Upper lobe of left lung (tissue), 6 donors: Measurements from ENCODE around the gene ZXDA. TPM values are rescaled to one million over a fixed set of nuclear protein-coding genes. Genes with fewer than 3 reads are reported as not detected.

Source experiments
- ATAC-seq, 2 donors: fragments of 200-7000 bp; cut with Tn5 transposase; one replicate each; pipeline ENCODE4 v1.9.1; 2022; ENCODE audit warnings: mild to moderate bottlenecking in 2 of 2, moderate library complexity in 2 of 2; ENCODE audit not compliant: low FRiP score in 2 of 2
- DNase-seq, 2 donors: peaks; one replicate each; pipeline ENCODE4 v3.0.0-alpha.2; 2019 to 2020
- H3K27ac ChIP-seq, 4 donors: fragments of 200-600 bp; sonication (generic); one replicate each; pipeline ENCODE4 v1.5.1; 2016 to 2019
- H3K27me3 ChIP-seq, 4 donors: fragments of 200-600 bp; sonication (generic); one replicate each; pipeline ENCODE4 v1.5.1; 2017 to 2019
- H3K36me3 ChIP-seq, 4 donors: fragments of 200-600 bp; sonication (generic); one replicate each; pipeline ENCODE4 v1.5.1; 2016 to 2019
- H3K4me1 ChIP-seq, 4 donors: fragments of 200-600 bp; sonication (generic); one replicate each; pipeline ENCODE4 v1.5.1; 2018 to 2019
- H3K4me3 ChIP-seq, 4 donors: fragments of 200-600 bp; sonication (generic); one replicate each; pipeline ENCODE4 v1.5.1; 2017 to 2019; ENCODE audit warnings: mild to moderate bottlenecking in 2 of 4, moderate library complexity in 1 of 4
- H3K9me3 ChIP-seq, 4 donors: fragments of 200-600 bp; sonication (generic); one replicate each; pipeline ENCODE4 v1.5.1; 2018 to 2019
- EP300 ChIP-seq, 4 donors: sonication (generic); formaldehyde crosslinking; IDR thresholded peaks; one replicate each; pipeline ENCODE4 v1.5.1; 2017; ENCODE audit warnings: antibody characterized with exemption in 4 of 4, control low read depth in 2 of 4
- POLR2A ChIP-seq, 4 donors: fragments of 450-650 bp; IDR thresholded peaks; one replicate each; pipeline ENCODE4 v1.5.1; 2016 to 2017; ENCODE audit warnings: antibody characterized with exemption in 4 of 4, mild to moderate bottlenecking in 2 of 4
- POLR2AphosphoS5 ChIP-seq, 2 donors: sonication (generic); formaldehyde crosslinking; IDR thresholded peaks; one replicate each; pipeline ENCODE4 v1.5.1; 2017; ENCODE audit warnings: antibody characterized with exemption in 2 of 2
- WGBS, 2 donors: methylation state at CpG; one replicate each; pipeline ENCODE4 v1.1.5; 2017 to 2018; 5-methylcytosine and 5-hydroxymethylcytosine counted together
- total RNA-seq, 6 donors: library from RNA; depleted of rRNA in 4 of 6; stranded (reverse); fragments of >200 nt in 4 of 6; gene quantifications; one replicate each; pipeline versions ENCODE4 v1.1.0 to v1.2.1, GENCODE V29; 2016 to 2021
- TF ChIP-seq, protein P1 (sequence below), 6 experiments: fragments of 450-650 bp in 4 of 6; fragments of 200-600 bp in 2 of 6; sonication (generic) in 2 of 6; IDR thresholded peaks; one replicate each; pipeline ENCODE4 v1.5.1; 2016 to 2019; ENCODE audit warnings: antibody characterized with exemption in 6 of 6
- donor health status: DM: no; HTN: no; CAD: no; lungs with moderate emphysema.
- donor health status: DM: no; HTN: yes; CAD: no; lungs with severe emphysema.

ZXDA gene
- total RNA-seq, 6 donors from 2014 or later: 3.9 to 16.8 (median 5.7) TPM

DNA sequence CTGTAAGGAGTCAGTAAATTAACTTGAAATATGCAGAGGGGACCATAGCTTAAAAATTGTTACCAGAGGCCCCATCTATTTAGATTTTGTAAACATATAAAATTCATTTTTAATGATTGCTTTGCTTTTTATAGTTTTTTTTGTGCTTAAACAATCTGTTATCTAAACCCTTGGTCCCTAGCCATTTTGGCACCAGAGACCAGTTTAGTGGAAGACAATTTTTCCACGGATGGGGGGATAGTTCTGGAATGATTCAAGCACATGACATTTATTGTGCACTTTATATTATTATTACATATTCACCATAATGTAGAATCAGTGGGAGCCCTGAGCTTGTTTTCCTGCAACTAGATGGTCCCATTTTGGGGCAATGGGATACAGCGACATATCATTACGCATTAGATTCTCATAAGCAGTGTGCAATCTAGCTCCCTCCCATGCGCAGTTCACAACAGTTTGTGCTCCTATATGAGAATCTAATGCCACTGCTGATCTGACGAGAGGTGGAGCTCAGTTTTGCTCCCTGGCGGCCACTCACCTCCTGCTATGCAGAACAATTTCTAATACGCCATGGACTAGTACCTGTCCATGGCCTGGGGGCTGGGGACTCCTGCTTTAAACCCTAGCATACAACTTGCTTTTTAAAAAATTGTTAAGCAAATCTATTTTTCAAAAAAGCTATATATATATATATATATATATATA, 5.9 kb downstream of the ZXDA start:
- WGBS, 2 donors: 87 to 93% methylated on average over 5 to 7 of the region's 7 CpGs
- no peaks in the 10 kb centered on the region for H3K27me3 ChIP-seq
- no peak overlapping the region for H3K4me3 ChIP-seq
- TF ChIP-seq, protein P1, sequence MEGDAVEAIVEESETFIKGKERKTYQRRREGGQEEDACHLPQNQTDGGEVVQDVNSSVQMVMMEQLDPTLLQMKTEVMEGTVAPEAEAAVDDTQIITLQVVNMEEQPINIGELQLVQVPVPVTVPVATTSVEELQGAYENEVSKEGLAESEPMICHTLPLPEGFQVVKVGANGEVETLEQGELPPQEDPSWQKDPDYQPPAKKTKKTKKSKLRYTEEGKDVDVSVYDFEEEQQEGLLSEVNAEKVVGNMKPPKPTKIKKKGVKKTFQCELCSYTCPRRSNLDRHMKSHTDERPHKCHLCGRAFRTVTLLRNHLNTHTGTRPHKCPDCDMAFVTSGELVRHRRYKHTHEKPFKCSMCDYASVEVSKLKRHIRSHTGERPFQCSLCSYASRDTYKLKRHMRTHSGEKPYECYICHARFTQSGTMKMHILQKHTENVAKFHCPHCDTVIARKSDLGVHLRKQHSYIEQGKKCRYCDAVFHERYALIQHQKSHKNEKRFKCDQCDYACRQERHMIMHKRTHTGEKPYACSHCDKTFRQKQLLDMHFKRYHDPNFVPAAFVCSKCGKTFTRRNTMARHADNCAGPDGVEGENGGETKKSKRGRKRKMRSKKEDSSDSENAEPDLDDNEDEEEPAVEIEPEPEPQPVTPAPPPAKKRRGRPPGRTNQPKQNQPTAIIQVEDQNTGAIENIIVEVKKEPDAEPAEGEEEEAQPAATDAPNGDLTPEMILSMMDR (IDR thresholded peaks at IDR 0.05): no peak
- TF ChIP-seq POLR2A (IDR thresholded peaks at IDR 0.05): no peak
- TF ChIP-seq EP300 (IDR thresholded peaks at IDR 0.05): no peak
- no peak for TF ChIP-seq POLR2AphosphoS5 (IDR thresholded peaks at IDR 0.05)
- DNase-seq (no peak), ATAC-seq (no peak)
- H3K9me3 ChIP-seq: no peaks in the 10 kb centered on the region
- no peaks in the 10 kb centered on the region for H3K36me3 ChIP-seq
- peaks cover 0 to 16% (median 6%) of the 10 kb centered on the region in 4 donors for H3K4me1 ChIP-seq
- peak overlapping the region in 1 of 4 donors; percentile 4 for H3K27ac ChIP-seq

DNA sequence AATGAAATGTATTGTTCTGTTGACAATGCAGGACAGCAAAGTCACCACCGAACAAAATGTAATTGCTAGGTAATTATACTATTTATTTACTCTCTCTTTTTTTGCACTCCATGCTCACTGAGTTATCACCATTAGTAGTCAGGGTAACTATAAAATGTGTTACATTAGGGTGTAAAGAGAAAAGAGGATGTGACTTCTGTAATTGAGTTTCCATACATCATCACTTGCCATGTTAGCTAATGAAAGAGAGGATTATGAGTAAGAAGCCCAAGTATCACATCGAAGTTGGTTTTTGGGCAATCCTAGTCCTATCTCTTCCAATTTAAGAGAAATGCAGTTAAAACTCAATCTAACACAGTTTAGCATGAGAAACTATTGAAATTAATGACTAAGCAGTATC, 7.6 kb downstream of the ZXDA start:
- no peak overlapping the region for H3K4me3 ChIP-seq
- DNase-seq (no peak), ATAC-seq (no peak)
- no peaks in the 10 kb centered on the region for H3K36me3 ChIP-seq
- 75 to 80% methylated on average over 2 of the region's 2 CpGs for WGBS, 2 donors
- H3K27ac ChIP-seq: no peak overlapping the region
- no peaks in the 10 kb centered on the region for H3K27me3 ChIP-seq
- H3K4me1 ChIP-seq: peaks cover 0 to 11% (median 5%) of the 10 kb centered on the region in 4 donors
- H3K9me3 ChIP-seq: no peaks in the 10 kb centered on the region
- no peak for TF ChIP-seq POLR2AphosphoS5 (IDR thresholded peaks at IDR 0.05)
- TF ChIP-seq, protein P1 (IDR thresholded peaks at IDR 0.05): no peak
- no peak for TF ChIP-seq POLR2A (IDR thresholded peaks at IDR 0.05)
- no peak for TF ChIP-seq EP300 (IDR thresholded peaks at IDR 0.05)

DNA sequence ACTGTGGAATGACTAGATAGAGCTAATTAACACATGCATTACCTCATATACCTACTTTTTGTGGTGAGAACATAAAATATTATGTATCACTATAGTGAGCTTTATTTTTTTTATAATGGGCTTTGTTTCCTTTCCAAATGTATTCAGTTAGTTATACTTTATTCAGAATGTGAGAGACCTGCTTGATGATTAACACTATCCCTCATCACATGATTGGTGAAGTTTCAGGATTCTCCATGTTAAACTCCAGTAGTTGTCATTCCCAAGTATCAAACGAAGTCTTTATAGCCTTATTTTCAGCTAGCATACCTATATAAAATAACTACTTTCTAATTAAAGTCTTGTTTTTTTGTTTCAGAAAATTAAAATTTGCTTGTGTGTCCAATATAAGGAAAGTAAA, 8.8 kb downstream of the ZXDA start:
- ATAC-seq (no peak), DNase-seq (no peak)
- Histone ChIP-seq H3K4me1 (peaks cover 0 to 6% (median 0%) of the 10 kb centered on the region in 4 donors), H3K4me3 (no peak overlapping the region), H3K27ac (no peak overlapping the region), H3K27me3 (no peaks in the 10 kb centered on the region), H3K9me3 (no peaks in the 10 kb centered on the region), H3K36me3 (no peaks in the 10 kb centered on the region)
- WGBS, 2 donors: 41 to 85% methylated on average over 1 of the region's 1 CpG
- no peak for TF ChIP-seq EP300 (IDR thresholded peaks at IDR 0.05)
- TF ChIP-seq, protein P1 (IDR thresholded peaks at IDR 0.05): no peak
- TF ChIP-seq POLR2A (IDR thresholded peaks at IDR 0.05): no peak
- TF ChIP-seq POLR2AphosphoS5 (IDR thresholded peaks at IDR 0.05): no peak

DNA sequence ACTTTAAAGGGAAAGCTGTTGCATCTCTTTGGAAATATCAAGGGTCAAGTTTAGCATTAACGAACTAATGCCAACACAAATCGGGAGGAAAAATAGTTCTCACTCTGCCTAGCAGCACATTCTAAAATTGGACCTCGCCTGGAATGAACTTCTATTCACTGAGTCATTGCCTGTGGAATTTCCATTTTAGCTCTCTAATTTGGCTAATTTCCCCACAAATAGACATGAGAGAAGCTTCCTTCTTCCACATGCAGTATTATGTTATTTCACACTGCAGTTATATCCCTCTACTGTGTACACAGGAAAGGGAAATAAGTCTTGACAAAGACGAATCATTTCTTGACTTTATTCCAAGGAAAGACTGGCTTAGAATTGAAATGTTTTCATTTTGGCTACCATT, 9.3 kb downstream of the ZXDA start:
- Histone ChIP-seq H3K4me3 (no peak overlapping the region), H3K9me3 (no peaks in the 10 kb centered on the region), H3K4me1 (peaks cover 0 to 4% (median 0%) of the 10 kb centered on the region in 4 donors), H3K27ac (no peak overlapping the region), H3K36me3 (no peaks in the 10 kb centered on the region), H3K27me3 (no peaks in the 10 kb centered on the region)
- ATAC-seq: peak in 1 of 2 donors; percentile 32
- WGBS, 2 donors: 43 to 46% methylated on average over 4 of the region's 4 CpGs
- DNase-seq: no peak
- TF ChIP-seq POLR2AphosphoS5 (IDR thresholded peaks at IDR 0.05) (no peak), EP300 (IDR thresholded peaks at IDR 0.05) (no peak), POLR2A (IDR thresholded peaks at IDR 0.05) (no peak)
- TF ChIP-seq, protein P1 (IDR thresholded peaks at IDR 0.05): no peak

DNA sequence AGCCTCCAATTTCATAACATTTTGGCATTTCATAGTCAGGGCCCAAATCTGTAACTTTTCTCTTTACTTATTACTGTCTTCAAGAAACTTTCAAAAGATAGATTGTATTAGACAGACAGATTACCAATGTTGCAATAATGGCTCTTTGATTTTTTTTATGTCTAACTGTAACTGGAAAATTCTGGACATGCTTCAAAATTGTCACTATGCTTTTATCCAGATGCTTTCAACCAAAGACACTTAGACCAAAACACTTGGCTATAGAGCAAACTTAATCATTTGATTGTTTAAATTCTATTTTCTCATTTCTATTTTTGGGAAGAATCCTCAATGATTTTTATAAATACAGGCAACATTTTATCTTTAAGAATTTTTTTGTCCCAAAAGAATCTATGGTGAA, 10.4 kb downstream of the ZXDA start:
- TF ChIP-seq POLR2AphosphoS5 (IDR thresholded peaks at IDR 0.05): no peak
- TF ChIP-seq EP300 (IDR thresholded peaks at IDR 0.05): no peak
- no peak for TF ChIP-seq POLR2A (IDR thresholded peaks at IDR 0.05)
- TF ChIP-seq, protein P1 (IDR thresholded peaks at IDR 0.05): no peak
- Histone ChIP-seq H3K4me1 (no peaks in the 10 kb centered on the region), H3K4me3 (no peak overlapping the region), H3K27ac (no peak overlapping the region), H3K27me3 (no peaks in the 10 kb centered on the region), H3K36me3 (no peaks in the 10 kb centered on the region), H3K9me3 (no peaks in the 10 kb centered on the region)
- ATAC-seq (no peak), DNase-seq (no peak)
